Mesenchymal stem cell (in vitro differentiated cells and primary cell): Measurements from ENCODE around the gene IL1R1.
"Not testable (repeated sequence)": the region's sequence is repeated elsewhere in the genome, so short reads cannot be mapped to it uniquely, and the experiment has no call there.

Source experiments
- DNase-seq: peaks from one replicate; pipeline ENCODE4 v3.0.0-alpha.2; 2013
- H2AFZ ChIP-seq: one replicate; pipeline ENCODE4 v1.6.1; 2013; ENCODE audit warnings: low read depth, mild to moderate bottlenecking, control low read depth, inconsistent platforms, low read length, moderate library complexity
- H2AK5ac ChIP-seq: 2 replicates; pipeline ENCODE4 v1.6.1; 2013; ENCODE audit warnings: low read length, moderate library complexity, mild to moderate bottlenecking, inconsistent platforms; ENCODE audit not compliant: severe bottlenecking
- H2BK120ac ChIP-seq: one replicate; pipeline ENCODE4 v1.6.1; 2013; ENCODE audit warnings: low read depth, mild to moderate bottlenecking, inconsistent platforms, low read length, moderate library complexity
- H2BK12ac ChIP-seq, 2 experiments: one replicate each; pipeline ENCODE4 v1.6.1; 2013; ENCODE audit warnings: inconsistent platforms in 2 of 2, low read length in 2 of 2, mild to moderate bottlenecking in 2 of 2, moderate library complexity in 2 of 2, control low read depth in 1 of 2
- H2BK15ac ChIP-seq: one replicate; pipeline ENCODE4 v1.6.1; 2013; ENCODE audit warnings: mild to moderate bottlenecking, low read depth, inconsistent platforms; ENCODE audit not compliant: poor library complexity, severe bottlenecking
- H2BK5ac ChIP-seq: 2 replicates; pipeline ENCODE4 v1.6.1; 2013; ENCODE audit warnings: low read depth, mild to moderate bottlenecking, low read length, control low read depth, inconsistent platforms; ENCODE audit not compliant: poor library complexity, severe bottlenecking
- H3K14ac ChIP-seq, 2 experiments: one replicate each; pipeline ENCODE4 v1.6.1; 2013; ENCODE audit warnings: inconsistent platforms in 2 of 2, low read length in 2 of 2, control low read depth in 1 of 2, mild to moderate bottlenecking in 1 of 2, moderate library complexity in 1 of 2
- H3K18ac ChIP-seq, 2 experiments: one replicate each; pipeline ENCODE4 v1.6.1; 2013; ENCODE audit warnings: inconsistent platforms in 2 of 2, low read length in 2 of 2, control low read depth in 1 of 2, low read depth in 1 of 2, mild to moderate bottlenecking in 1 of 2
- H3K23ac ChIP-seq, 2 experiments: one replicate each; pipeline ENCODE4 v1.6.1; 2013; ENCODE audit warnings: inconsistent platforms in 2 of 2, low read length in 2 of 2, mild to moderate bottlenecking in 2 of 2, moderate library complexity in 2 of 2, control low read depth in 1 of 2
- H3K27ac ChIP-seq: 2 replicates; pipeline ENCODE4 v1.5.1; 2013; ENCODE audit warnings: mild to moderate bottlenecking, moderate library complexity, low read length, control low read depth, inconsistent platforms; ENCODE audit not compliant: poor library complexity, severe bottlenecking
- H3K27me3 ChIP-seq, 2 experiments: 2 replicates each; pipeline versions ENCODE4 v1.6.1 to v1.7.0; 2013; ENCODE audit warnings: low read length in 2 of 2, mild to moderate bottlenecking in 2 of 2, moderate library complexity in 2 of 2, control low read depth in 1 of 2, inconsistent platforms in 1 of 2; ENCODE audit not compliant: control insufficient read depth in 1 of 2, insufficient read depth in 1 of 2
- H3K36me3 ChIP-seq, 2 experiments: 2 replicates each; pipeline versions ENCODE4 v1.6.1 to v1.7.0; 2013; ENCODE audit warnings: low read length in 2 of 2, control low read depth in 1 of 2, inconsistent platforms in 1 of 2, low read depth in 1 of 2, mild to moderate bottlenecking in 1 of 2; ENCODE audit not compliant: insufficient read depth in 2 of 2, control insufficient read depth in 1 of 2
- H3K4ac ChIP-seq, 2 experiments: one replicate each; pipeline ENCODE4 v1.6.1; 2013; ENCODE audit warnings: inconsistent platforms in 2 of 2, low read length in 2 of 2, mild to moderate bottlenecking in 2 of 2, moderate library complexity in 2 of 2, control low read depth in 1 of 2, low read depth in 1 of 2
- H3K4me1 ChIP-seq: 2 replicates; pipeline ENCODE4 v1.6.1; 2013; ENCODE audit warnings: low read depth, low read length, control low read depth; ENCODE audit not compliant: control insufficient read depth, insufficient read depth
- H3K4me2 ChIP-seq: 2 replicates; pipeline ENCODE4 v1.6.1; 2013; ENCODE audit warnings: low read length, mild to moderate bottlenecking, inconsistent platforms; ENCODE audit not compliant: poor library complexity, severe bottlenecking
- H3K4me3 ChIP-seq, 2 experiments: 2 replicates each; pipeline versions ENCODE4 v1.5.1 to v1.7.0; 2013; ENCODE audit warnings: low read length in 2 of 2, mild to moderate bottlenecking in 2 of 2, control low read depth in 1 of 2, low read depth in 1 of 2; ENCODE audit not compliant: insufficient read depth in 1 of 2
- H3K79me1 ChIP-seq: replicated peaks from 2 replicates; pipeline ENCODE4 v1.6.1; 2013; ENCODE audit warnings: mild to moderate bottlenecking, control low read depth, low read length, inconsistent platforms; ENCODE audit not compliant: poor library complexity, severe bottlenecking
- H3K9ac ChIP-seq: 2 replicates; pipeline ENCODE4 v1.7.0; 2013; ENCODE audit warnings: mild to moderate bottlenecking, low read length, moderate library complexity
- H3K9me3 ChIP-seq: 2 replicates; pipeline ENCODE4 v1.7.0; 2013; ENCODE audit warnings: mild to moderate bottlenecking, low read length; ENCODE audit not compliant: control insufficient read depth
- H4K8ac ChIP-seq: one replicate; pipeline ENCODE4 v1.6.1; 2013; ENCODE audit warnings: inconsistent platforms, mild to moderate bottlenecking, low read length, moderate library complexity
- H4K91ac ChIP-seq: one replicate; pipeline ENCODE4 v1.6.1; 2013; ENCODE audit warnings: mild to moderate bottlenecking, low read length, inconsistent platforms
- WGBS: methylation state at CpG from one replicate; pipeline ENCODE4 v1.1.7; 2013; ENCODE audit warnings: mixed read lengths; 5-methylcytosine and 5-hydroxymethylcytosine counted together

The IL1R1 gene

DNA sequence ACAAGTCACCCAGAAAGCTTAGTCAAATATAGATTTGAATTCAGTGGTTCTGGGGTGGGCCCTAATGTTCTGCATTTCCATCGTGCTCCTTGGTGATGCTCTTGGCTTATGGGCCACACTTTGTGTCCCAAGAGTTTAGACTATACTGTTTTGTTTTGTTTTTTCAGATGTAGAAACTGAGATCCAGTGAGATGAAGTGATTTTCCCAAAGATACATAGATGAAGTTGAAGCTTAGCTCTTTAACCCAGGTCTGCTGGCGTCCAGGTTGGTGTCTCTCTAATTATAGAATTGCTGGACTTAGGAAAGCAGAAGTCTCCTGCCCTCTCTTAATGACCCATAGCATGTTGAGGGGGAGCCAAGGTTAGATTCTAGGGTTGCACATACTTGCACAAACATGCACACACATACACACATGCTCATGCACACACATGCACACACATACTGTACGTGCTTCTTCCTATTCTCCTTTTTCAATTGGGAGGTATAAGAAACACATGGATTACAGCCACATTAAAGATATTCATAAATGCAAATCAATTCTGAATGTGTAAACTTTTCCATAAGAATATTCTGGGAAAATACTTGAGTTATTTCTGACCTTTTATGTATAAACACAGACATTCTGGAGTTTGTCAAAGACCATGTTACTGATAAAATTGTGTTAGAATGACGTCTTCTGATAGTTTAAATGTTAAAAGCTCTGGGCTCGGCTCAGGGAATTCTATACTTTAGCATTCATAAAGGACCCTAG, 41.3 kb upstream of the IL1R1 start:
- Histone ChIP-seq H3K9ac (no peak overlapping the region), H3K27ac (no peak overlapping the region), H2AK5ac (no peak overlapping the region), H2BK120ac (no peak overlapping the region), H3K4me3 (no peak overlapping the region), H3K18ac (peak overlapping the region; percentile 17 to 93), H2BK12ac (peak overlapping the region in 1 of 2 experiments; percentile 94), H2BK5ac (no peak overlapping the region), H3K4me1 (peaks cover 13% of the 10 kb centered on the region), H4K91ac (no peak overlapping the region), H2AFZ (no peak overlapping the region), H2BK15ac (no peak overlapping the region), H4K8ac (no peak overlapping the region), H3K36me3 (no peaks in the 10 kb centered on the region), H3K27me3 (no peaks in the 10 kb centered on the region), H3K14ac (peak overlapping the region in 1 of 2 experiments; percentile 74), H3K4ac (peak overlapping the region; percentile 39 to 91), H3K23ac (no peak overlapping the region), H3K9me3 (no peaks in the 10 kb centered on the region), H3K4me2 (no peak overlapping the region), H3K79me1 (no peaks in the 10 kb centered on the region)
- peak; percentile 61 for DNase-seq
- 68% methylated on average over 2 of the region's 5 CpGs for WGBS

- Histone ChIP-seq H3K4me3 (no peak overlapping the region), H3K4me1 (peaks cover 13% of the 10 kb centered on the region), H2BK120ac (no peak overlapping the region), H3K4ac (peak overlapping the region; percentile 12 to 24), H3K36me3 (no peaks in the 10 kb centered on the region), H3K18ac (peak overlapping the region; percentile 58 to 84), H3K27ac (peak overlapping the region; percentile 5), H4K8ac (peak overlapping the region; percentile 67), H2BK15ac (no peak overlapping the region), H2AFZ (no peak overlapping the region), H3K9me3 (no peaks in the 10 kb centered on the region), H3K4me2 (no peak overlapping the region), H3K79me1 (no peaks in the 10 kb centered on the region), H4K91ac (peak overlapping the region; percentile 83), H2BK5ac (no peak overlapping the region), H2AK5ac (peak overlapping the region; percentile 84), H3K9ac (no peak overlapping the region), H2BK12ac (peak overlapping the region; percentile 29 to 72), H3K14ac (no peak overlapping the region), H3K27me3 (no peaks in the 10 kb centered on the region), H3K23ac (no peak overlapping the region)
- no peak for DNase-seq
- WGBS = 95% methylated on average over 2 of the region's 4 CpGs
Observed at GRCh38 chr2:102101849-102102635, 40.5 kb upstream of the IL1R1 start.

- H3K4me3 ChIP-seq, H4K8ac ChIP-seq, H3K4me2 ChIP-seq, H3K4ac ChIP-seq, H3K9me3 ChIP-seq, H3K27me3 ChIP-seq, H4K91ac ChIP-seq, H2AFZ ChIP-seq, H3K14ac ChIP-seq, H3K18ac ChIP-seq, H2BK5ac ChIP-seq, DNase-seq, H2AK5ac ChIP-seq, H2BK12ac ChIP-seq, H2BK120ac ChIP-seq, H3K27ac ChIP-seq, H3K79me1 ChIP-seq, H3K23ac ChIP-seq, H3K36me3 ChIP-seq, H2BK15ac ChIP-seq, H3K9ac ChIP-seq: not testable (repeated sequence)
- peaks cover 13% of the 10 kb centered on the region for H3K4me1 ChIP-seq
- 80% methylated on average over 3 of the region's 3 CpGs for WGBS
Observed at GRCh38 chr2:102102636-102102948, 40.0 kb upstream of the IL1R1 start.

GRCh38 chr2:102103284-102103683, 39.3 kb upstream of the IL1R1 start:
- H3K27me3 ChIP-seq = no peaks in the 10 kb centered on the region
- H3K27ac ChIP-seq = no peak overlapping the region
- peak overlapping the region; percentile 84 to 92 for H2BK12ac ChIP-seq
- peaks cover 14% of the 10 kb centered on the region for H3K4me1 ChIP-seq
- H3K4ac ChIP-seq = peak overlapping the region; percentile 81 to 83
- WGBS = 97% methylated on average over 8 of the region's 8 CpGs
- H4K8ac ChIP-seq = peak overlapping the region; percentile 21
- H3K4me3 ChIP-seq = no peak overlapping the region
- no peak for DNase-seq
- H3K9me3 ChIP-seq = no peaks in the 10 kb centered on the region
- H3K9ac ChIP-seq = no peak overlapping the region
- peak overlapping the region; percentile 89 to 98 for H3K18ac ChIP-seq
- H3K14ac ChIP-seq = peak overlapping the region in 1 of 2 experiments; percentile 37
- no peak overlapping the region for H2AFZ ChIP-seq
- H2BK5ac ChIP-seq = no peak overlapping the region
- no peak overlapping the region for H3K23ac ChIP-seq
- H3K79me1 ChIP-seq = no peaks in the 10 kb centered on the region
- peak overlapping the region; percentile 48 for H4K91ac ChIP-seq
- H3K4me2 ChIP-seq = no peak overlapping the region
- peak overlapping the region; percentile 4 for H2BK120ac ChIP-seq
- no peaks in the 10 kb centered on the region for H3K36me3 ChIP-seq
- peak overlapping the region; percentile 70 for H2AK5ac ChIP-seq
- peak overlapping the region; percentile 29 for H2BK15ac ChIP-seq
